Effector CD8-positive, alpha-beta T cell (primary cell): Measurements from ENCODE around the gene ADCY1.
"Not testable (repeated sequence)": the region's sequence is repeated elsewhere in the genome, so short reads cannot be mapped to it uniquely, and the experiment has no call there.

Source experiments
- DNase-seq: peaks from one replicate; lab custom pipeline; 2025; lab: John Stamatoyannopoulos, UW

The ADCY1 gene

GRCh38 chr7:45759464-45759863 is 185.3 kb downstream of the ADCY1 start:
- not testable (repeated sequence) for DNase-seq

- DNase-seq, result not testable (repeated sequence)
These were observed 187.5 kb downstream of the ADCY1 start for GRCh38 chr7:45761545-45762205.

- not testable (repeated sequence) for DNase-seq
These were observed 188.2 kb downstream of the ADCY1 start for GRCh38 chr7:45762225-45762994.

DNA sequence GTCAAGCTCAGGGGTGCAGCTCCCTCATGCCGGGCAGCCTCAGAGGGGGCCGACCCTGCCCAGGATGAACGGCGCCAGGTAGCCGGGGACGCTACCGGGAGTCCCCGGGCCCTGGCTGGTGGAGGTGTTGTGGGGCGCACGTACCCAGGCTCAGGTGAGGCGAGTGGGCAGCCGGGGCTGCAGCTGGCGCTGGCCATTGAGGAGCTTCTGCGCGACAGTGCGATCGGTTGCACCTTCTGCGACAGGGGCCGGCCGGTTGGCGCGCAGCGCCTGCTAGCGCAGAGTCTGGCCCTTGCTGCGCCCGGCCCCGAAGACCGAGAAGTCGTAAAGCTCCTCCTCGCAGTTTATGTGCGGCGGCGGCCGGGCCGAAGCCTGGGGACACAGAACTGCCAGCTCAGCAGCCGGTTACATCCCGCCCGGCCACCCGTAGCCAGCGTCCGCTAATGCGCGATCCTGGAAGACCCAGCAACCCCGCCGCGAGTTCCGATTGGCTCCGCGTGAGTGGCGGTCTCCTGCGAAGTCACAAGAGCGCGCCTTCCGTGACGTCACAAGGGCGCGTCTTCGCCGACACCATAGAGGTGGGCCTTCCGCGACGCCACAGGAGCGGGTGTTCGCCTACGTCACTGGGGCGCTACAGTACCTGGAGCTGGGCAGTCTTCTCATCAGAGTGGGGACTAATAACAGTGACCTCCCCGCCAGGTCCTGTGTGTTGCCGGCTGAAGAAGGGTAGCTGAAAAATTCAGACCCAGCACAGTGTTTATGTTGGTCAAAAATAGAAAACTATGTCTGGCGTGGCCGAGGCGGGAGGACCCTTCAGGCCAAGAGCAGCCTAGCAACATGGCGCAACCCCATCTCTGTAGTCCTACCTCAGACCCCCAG is 194.6 kb downstream of the ADCY1 start:
- peak; percentile 96 for DNase-seq

DNA sequence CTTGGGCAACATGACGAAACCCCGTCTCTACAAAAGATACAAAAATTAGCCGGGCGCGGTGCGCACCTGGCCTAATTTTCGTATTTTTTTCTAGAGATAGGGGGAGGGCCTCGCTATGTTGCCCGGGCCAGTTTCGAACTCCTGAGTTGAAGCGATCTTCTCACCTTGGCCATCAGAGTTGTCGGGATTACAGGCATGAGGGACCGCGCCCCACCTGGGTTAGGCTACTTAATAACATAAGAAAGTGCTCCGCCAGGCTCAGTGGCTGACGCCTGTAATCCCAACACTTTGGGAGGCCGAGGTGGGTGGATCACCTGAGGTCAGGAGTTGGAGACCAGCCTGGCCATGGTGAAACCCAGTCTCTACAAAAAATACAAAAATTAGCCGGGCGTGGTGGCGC is 195.5 kb downstream of the ADCY1 start:
- not testable (repeated sequence) for DNase-seq
